GF-D8 (cell line): ENCODE results near the gene ATXN7.

Experiments used
- DNase-seq: peaks from one replicate; lab custom pipeline; 2025; lab: John Stamatoyannopoulos, UW

ATXN7 gene

GRCh38 chr3:63964681-63965485 is 101.2 kb downstream of the ATXN7 start:
- no peak for DNase-seq

GRCh38 chr3:63966007-63966406 is 102.3 kb downstream of the ATXN7 start:
- DNase-seq = no peak

- no peak for DNase-seq
Observed at GRCh38 chr3:63966871-63967270, 103.2 kb downstream of the ATXN7 start.

GRCh38 chr3:63967675-63968611 is 104.3 kb downstream of the ATXN7 start:
- peak; percentile 95 for DNase-seq

- no peak for DNase-seq
Observed at GRCh38 chr3:63968612-63969350, 105.1 kb downstream of the ATXN7 start.

GRCh38 chr3:63969876-63970275 is 106.2 kb downstream of the ATXN7 start:
- no peak for DNase-seq

GRCh38 chr3:63970631-63971475 is 107.2 kb downstream of the ATXN7 start:
- no peak for DNase-seq

- no peak for DNase-seq
Observed at GRCh38 chr3:63972196-63972595, 108.5 kb downstream of the ATXN7 start.

- no peak for DNase-seq
Observed at GRCh38 chr3:63972987-63973386, 109.3 kb downstream of the ATXN7 start.

GRCh38 chr3:63973406-63973805 is 109.7 kb downstream of the ATXN7 start:
- no peak for DNase-seq

GRCh38 chr3:63974451-63974850 is 110.8 kb downstream of the ATXN7 start:
- DNase-seq = no peak

- DNase-seq = no peak
Observed at GRCh38 chr3:63975723-63976122, 112.1 kb downstream of the ATXN7 start.

- DNase-seq = peak; percentile 78
Observed at GRCh38 chr3:63976161-63976871, 112.6 kb downstream of the ATXN7 start.

- DNase-seq = no peak
Observed at GRCh38 chr3:63976872-63977200, 113.2 kb downstream of the ATXN7 start.

- DNase-seq = no peak
Observed at GRCh38 chr3:63977893-63978292, 114.2 kb downstream of the ATXN7 start.

- DNase-seq = peak; percentile 30
Observed at GRCh38 chr3:63979093-63979885, 115.6 kb downstream of the ATXN7 start.

- no peak for DNase-seq
Observed at GRCh38 chr3:63980019-63980418, 116.4 kb downstream of the ATXN7 start.

- no peak for DNase-seq
Observed at GRCh38 chr3:63980830-63981498, 117.3 kb downstream of the ATXN7 start.

GRCh38 chr3:63981980-63982379 is 118.3 kb downstream of the ATXN7 start:
- no peak for DNase-seq
